GM19099 (cell line): Measurements from ENCODE around the gene CYB5D1.

Source experiments
- POLR2A ChIP-seq: IDR thresholded peaks from 3 replicates; pipeline ENCODE4 v1.6.1; 2011; ENCODE audit warnings: low read depth; ENCODE audit not compliant: insufficient read length; ENCODE audit errors: extremely low read depth

Gene CYB5D1

GRCh38 chr17:7856011-7856810, 1.6 kb upstream of the CYB5D1 start:
- peak; percentile 24 for TF ChIP-seq POLR2A

DNA sequence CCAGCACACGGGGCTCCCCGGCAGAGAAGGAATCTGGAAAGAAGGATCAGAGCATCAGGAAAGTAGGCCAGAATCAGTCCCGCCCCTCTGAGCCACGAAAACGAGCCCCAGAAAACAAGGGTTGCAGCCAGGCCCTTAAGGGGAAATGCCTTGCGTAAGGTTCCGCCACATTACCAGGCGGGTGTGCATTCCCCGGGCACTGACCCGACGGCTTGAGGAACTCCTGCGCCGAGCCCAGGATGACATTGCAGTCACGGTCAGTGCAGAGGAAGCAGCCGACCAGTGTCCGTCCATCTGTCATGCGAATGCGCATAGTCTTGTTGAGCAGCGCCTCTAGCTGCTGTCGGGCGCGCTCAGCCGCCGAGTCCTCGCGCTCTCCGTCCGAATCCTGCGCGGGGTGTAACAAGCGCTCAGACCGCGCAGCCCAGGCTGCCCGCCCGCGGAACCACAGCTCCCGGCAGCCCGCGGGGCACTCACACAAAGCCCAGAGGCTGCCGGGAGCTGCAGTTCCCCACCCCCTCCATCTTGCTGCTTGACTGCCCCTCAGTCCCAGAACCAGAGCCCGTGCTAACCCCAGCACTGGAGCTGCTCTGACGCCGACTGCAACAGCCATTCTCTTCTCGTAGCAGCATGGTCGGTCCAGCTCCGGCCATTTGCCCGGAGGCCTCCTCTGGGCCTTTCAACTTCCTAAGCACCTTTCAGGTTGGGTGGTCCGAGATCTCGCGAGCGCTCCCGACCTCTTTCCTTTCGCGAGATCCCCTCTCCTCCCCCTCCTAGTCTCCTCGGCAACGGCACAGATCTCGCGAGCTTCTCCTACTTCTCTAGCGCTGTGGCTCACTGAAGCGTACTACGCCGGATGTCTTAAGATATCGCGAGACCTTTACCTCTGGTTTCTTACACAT, 741 bp upstream of the CYB5D1 start, which contains the start of gene NAA38:
NAA38 (minus strand) TSS at position 749 of the 902 bp plus-strand sequence; CDS start at position 653, 96 bp downstream.
- peak; percentile 76 for TF ChIP-seq POLR2A

DNA sequence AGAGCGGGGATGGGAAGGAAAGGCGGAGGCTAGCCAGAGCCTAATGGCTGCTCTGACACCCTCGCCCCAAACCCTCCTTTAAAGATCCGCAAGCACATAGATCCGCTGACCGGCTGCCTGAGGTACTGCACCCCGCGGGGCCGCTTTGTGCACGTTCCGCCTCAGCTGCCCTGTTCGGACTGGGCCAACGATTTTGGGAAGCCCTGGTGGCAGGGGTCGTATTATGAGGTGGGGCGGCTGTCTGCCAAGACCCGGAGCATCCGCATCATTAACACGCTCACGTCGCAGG, 663 bp downstream of the CYB5D1 start:
- no peak for TF ChIP-seq POLR2A

DNA sequence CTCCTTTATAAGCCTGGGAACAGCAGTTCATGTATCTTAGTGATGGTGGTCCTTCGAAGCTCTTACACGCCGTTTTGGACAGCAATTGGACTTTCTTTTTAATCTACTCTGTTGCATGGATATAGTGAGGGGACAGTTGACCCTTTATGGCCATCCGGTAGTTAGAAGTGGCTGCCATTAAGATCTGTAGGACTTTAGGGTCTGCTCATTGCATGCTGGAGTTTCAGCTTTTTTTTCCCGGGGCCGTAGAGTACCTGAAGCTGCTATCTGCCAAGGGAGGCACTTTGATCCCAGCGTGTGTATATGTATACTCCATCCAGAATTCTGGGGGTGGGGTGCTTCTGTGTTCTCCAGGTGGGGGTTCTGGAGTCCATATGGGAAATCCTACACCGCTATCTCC, 1.2 kb downstream of the CYB5D1 start:
- TF ChIP-seq POLR2A, result no peak

DNA sequence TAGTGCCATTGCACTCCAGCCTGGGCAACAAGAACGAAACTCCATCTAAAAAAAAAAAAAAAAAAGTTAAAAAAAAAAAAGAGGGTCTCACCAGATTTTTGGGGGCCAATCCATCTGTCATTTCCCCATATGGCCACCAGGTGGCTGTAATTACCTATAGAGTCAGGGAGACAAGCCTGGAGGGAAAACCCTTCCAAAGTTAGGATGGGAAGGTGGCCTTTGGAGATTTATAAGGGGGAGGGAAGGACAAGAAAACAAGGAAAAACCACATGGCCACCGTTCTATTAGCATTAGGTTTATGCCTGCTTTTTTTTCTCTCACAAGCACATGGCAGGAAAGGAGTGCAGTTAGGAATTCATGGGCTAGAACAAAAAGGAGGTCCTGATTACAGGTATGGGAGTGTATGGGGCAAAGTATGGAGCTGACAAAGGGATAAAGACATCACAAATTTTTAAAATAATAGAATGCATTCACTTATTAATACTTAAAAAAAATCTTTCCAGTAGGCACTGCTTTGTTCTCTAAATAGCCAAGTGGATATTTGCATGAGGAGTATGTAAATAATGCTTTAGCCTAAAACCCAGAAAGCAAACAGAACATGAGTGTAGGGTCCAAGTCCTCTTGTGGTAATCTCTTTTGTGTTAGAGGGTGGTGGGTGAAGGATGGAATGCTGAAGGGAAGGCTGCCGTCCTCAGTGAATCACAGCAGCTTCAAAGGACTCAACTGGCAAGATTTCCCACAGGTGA, 5.1 kb downstream of the CYB5D1 start:
- TF ChIP-seq POLR2A, result no peak

DNA sequence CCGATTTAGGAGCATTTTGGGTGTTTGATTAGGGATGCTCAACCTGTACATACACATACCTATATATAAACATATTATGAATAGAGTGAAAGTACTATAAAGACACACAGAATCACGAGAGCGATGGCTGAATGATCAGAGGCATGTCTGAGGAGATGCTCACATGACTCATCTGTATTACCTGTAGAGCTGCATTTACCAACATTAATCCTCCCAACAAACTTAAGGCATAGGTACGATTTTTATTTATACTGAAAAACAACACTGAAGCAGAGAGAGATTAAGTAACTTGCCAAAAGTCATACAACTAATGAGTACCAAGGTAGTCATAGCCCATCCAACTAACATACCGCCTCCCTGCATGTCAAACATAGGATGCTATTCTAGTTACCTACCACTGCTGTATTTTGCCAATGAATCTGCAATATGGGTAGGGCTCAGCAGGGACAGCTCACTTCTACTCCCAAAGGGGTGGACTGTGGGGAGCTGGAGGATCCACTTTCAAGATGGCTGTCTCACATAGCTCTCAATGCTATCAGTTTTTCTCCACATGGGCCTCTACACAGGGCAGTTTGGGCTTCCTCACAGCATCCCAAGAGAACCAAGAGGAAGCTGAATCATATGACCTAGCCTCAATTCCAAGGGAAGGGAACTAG, 7.3 kb downstream of the CYB5D1 start:
- TF ChIP-seq POLR2A, result no peak

DNA sequence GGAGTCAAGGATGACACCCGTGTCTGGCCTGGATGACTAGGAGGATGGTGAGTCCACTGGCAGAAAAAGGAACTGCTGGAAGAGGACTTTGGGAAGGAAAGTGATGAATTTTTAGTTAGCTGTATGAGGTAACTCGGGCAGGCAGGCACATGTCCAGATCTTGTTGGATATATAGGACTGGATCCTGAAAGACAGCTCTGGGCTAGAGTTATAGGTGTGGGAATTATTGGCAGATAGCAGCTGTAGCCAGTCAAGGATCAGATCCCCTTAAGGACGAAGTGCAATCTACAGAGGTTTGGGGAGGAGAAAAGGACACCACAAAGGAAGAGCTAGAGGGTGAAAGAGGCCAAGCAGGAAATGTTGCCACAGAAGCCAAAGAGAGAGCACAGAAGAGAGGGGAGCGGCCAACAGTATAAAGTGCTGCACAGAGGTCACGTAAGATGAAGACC, 10.1 kb downstream of the CYB5D1 start:
- TF ChIP-seq POLR2A, result no peak

DNA sequence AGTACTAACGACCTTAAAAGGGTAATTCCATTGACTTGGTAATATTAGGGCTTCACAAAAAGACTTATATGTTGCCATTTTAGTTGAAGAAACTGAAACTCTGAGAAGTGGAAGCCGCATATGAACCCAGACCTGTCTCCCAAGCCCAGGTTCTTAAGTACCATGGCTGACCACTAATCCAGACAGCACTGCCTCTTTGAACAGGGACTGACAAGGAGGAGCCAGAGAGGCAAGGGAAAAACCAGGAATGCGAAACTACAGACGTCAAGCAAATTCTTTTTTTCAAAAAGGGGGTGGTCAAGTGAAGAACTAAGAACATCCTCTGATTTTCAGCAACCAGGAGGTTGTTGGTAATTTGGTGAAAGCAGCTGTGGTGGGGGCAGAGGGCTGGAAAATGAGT, 15.2 kb downstream of the CYB5D1 start:
- TF ChIP-seq POLR2A, result no peak

- no peak for TF ChIP-seq POLR2A
Measured at GRCh38 chr17:7875804-7876370, 18.1 kb downstream of the CYB5D1 start.

DNA sequence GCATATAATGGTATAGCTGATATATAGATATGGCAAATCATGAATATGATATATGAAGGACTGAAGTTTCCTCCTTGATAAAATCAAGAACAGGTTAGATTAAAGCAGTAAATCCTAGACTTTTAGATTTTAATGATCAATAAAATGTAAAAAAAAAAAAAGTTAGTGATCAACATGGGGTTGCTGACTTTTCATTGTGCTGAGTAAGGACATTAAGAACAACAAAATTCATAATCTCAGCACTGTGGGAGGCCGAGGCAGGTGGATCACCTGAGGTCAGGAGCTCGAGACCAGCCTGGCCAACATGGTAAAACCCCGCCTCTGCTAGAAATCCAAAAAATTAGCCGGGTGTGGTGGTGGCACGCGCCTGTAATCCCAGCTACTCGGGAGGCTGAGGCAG, 20.4 kb downstream of the CYB5D1 start:
- no peak for TF ChIP-seq POLR2A

GRCh38 chr17:7880076-7880868, 22.5 kb downstream of the CYB5D1 start:
- TF ChIP-seq POLR2A, result peak; percentile 38

DNA sequence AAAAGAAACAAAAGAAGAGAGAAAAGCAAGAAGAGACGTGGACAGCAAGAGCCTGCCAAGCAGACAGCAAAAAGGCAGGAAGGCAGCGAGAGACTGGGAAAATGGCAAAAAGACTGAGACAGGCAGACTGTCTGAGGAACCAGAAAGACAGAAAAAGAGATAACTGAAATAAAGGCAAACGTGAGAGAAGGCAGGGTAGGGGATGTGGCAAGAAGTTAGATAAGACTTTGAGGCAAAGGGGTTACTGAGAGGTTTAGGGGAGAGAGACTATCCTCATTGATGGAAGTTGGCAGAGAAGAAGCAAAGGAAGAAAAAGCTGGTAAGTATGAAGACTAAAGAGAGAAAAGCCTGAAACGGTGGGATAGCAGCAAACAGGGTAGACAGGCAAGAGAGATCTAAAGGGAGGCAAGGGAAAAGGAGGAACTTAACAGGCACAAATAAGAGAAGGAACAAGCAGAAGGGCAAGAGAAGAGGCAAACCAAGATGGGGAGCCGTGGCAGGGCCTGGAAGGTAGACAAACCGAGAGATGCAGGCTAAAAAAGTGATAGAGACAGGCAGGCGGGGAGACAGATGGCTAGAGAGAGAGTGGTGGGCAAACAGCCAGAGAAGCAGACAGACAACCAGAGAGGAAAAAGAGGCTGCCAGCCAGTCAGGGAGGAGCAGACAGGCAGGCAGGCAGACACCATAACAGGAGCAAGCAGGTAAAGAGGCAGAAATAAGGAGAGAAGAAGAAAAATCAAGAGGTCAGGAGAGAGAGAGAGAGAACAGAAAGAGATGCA, 23.7 kb downstream of the CYB5D1 start:
- TF ChIP-seq POLR2A, result no peak

DNA sequence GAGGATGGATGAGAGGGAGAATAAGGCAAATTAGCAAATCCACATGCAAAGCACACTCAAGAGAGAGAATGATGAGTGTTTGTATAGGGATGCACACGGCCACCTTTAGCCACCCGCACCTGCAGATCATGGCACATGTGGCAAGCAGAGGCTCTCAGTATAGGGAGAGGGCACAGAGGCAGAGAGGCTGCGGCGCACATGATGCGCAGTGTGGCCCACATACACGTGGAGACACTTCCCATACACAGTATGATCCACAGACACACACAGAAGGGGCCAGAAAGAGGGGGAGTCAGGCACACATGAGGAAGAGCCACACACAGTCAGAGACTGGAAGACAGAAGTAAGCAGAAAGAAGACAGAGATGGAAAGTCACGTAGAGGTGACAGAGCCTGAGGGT, 24.3 kb downstream of the CYB5D1 start:
- peak; percentile 17 for TF ChIP-seq POLR2A
